ENCODE data around the gene DMBT1. TPM values are rescaled to one million over a fixed set of nuclear protein-coding genes. Genes with fewer than 3 reads are reported as not detected.
A peak's percentile ranks its signal among the peaks of the same experiment; 100 is the strongest.

The DMBT1 gene
- total RNA-seq, 1 donor from 2014 or later = 0.49 TPM

DNA sequence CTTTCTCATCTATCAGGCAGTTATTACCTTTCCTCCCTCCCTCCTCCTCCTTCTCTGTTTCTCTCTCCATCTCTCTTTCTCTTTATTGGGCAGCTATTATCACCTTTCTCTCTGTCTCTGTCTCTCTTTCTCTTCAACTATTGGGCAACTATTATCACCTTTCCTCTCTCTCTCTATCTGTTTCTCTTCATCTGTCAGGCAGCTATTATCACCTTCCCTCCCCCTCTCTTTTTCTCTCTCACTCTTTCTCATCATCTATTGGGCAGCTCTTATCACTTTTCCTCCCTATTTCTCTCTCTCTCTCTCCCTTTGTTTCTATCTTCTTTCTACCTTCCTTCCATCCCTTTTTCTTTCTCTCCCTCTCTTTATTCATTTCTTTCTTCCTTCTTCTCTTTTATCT lies 1.2 kb downstream of the DMBT1 start:
- H3K36me3 Mint-ChIP-seq (ENCODE audit: low read depth, unreplicated experiment) = no peaks in the 10 kb centered on the region
- no peak for TF ChIP-seq CTCF (IDR thresholded peaks at IDR 0.05; ENCODE audit: unreplicated experiment)
- DNase-seq (ENCODE audit: low spot score) = no peak
- peaks cover 15% of the 10 kb centered on the region for H3K4me1 Mint-ChIP-seq (ENCODE audit: unreplicated experiment)
- H3K4me3 Mint-ChIP-seq (ENCODE audit: unreplicated experiment) = no peak overlapping the region
- no peak overlapping the region for H3K27ac Mint-ChIP-seq (ENCODE audit: unreplicated experiment)
- peaks cover 5% of the 10 kb centered on the region for H3K27me3 Mint-ChIP-seq (ENCODE audit: unreplicated experiment)
- no peaks in the 10 kb centered on the region for H3K9me3 Mint-ChIP-seq (ENCODE audit: unreplicated experiment)

GRCh38 chr10:122564980-122565379 lies 4.4 kb downstream of the DMBT1 start:
- H3K36me3 Mint-ChIP-seq (ENCODE audit: low read depth, unreplicated experiment) = no peaks in the 10 kb centered on the region
- no peak for TF ChIP-seq CTCF (IDR thresholded peaks at IDR 0.05; ENCODE audit: unreplicated experiment)
- no peak overlapping the region for H3K27ac Mint-ChIP-seq (ENCODE audit: unreplicated experiment)
- DNase-seq (ENCODE audit: low spot score) = no peak
- no peaks in the 10 kb centered on the region for H3K4me1 Mint-ChIP-seq (ENCODE audit: unreplicated experiment)
- no peaks in the 10 kb centered on the region for H3K9me3 Mint-ChIP-seq (ENCODE audit: unreplicated experiment)
- H3K4me3 Mint-ChIP-seq (ENCODE audit: unreplicated experiment) = no peak overlapping the region
- H3K27me3 Mint-ChIP-seq (ENCODE audit: unreplicated experiment) = peaks cover 8% of the 10 kb centered on the region

DNA sequence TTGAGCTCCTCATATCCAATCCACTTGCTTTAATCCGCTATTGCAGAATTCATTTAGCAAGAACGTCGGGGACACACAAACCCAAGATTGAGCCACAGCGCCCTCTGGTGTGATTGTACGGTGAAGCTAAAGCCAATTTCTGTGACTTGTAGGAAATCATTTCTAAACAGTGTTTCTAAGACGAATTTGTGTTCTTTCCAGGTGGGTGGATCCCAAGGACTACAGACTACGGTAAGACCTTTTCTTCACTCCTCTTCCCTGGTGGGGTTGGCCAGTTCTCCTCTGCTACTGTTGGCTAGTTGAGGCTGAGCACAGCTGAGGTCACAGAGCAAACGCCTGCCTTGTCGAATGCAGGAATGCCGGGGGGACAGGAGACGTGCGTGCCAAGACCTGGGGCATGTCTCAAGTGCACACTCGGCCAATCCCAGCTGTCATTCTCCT lies 5.2 kb downstream of the DMBT1 start:
- TF ChIP-seq CTCF (IDR thresholded peaks at IDR 0.05; ENCODE audit: unreplicated experiment) = peak; percentile 78
- Mint-ChIP-seq H3K4me1 (ENCODE audit: unreplicated experiment) (no peaks in the 10 kb centered on the region), H3K36me3 (ENCODE audit: low read depth, unreplicated experiment) (no peaks in the 10 kb centered on the region), H3K27me3 (ENCODE audit: unreplicated experiment) (peaks cover 6% of the 10 kb centered on the region), H3K27ac (ENCODE audit: unreplicated experiment) (no peak overlapping the region), H3K4me3 (ENCODE audit: unreplicated experiment) (no peak overlapping the region), H3K9me3 (ENCODE audit: unreplicated experiment) (no peaks in the 10 kb centered on the region)
- peak; percentile 80 for DNase-seq (ENCODE audit: low spot score)

- TF ChIP-seq CTCF (IDR thresholded peaks at IDR 0.05; ENCODE audit: unreplicated experiment) = no peak
- Mint-ChIP-seq H3K27ac (ENCODE audit: unreplicated experiment) (no peak overlapping the region), H3K4me1 (ENCODE audit: unreplicated experiment) (no peaks in the 10 kb centered on the region), H3K9me3 (ENCODE audit: unreplicated experiment) (no peaks in the 10 kb centered on the region), H3K36me3 (ENCODE audit: low read depth, unreplicated experiment) (no peaks in the 10 kb centered on the region), H3K4me3 (ENCODE audit: unreplicated experiment) (no peak overlapping the region), H3K27me3 (ENCODE audit: unreplicated experiment) (peaks cover 6% of the 10 kb centered on the region)
- no peak for DNase-seq (ENCODE audit: low spot score)
Measured at GRCh38 chr10:122566632-122567031, 6.1 kb downstream of the DMBT1 start.

GRCh38 chr10:122567056-122567660 lies 6.6 kb downstream of the DMBT1 start:
- peak; percentile 53 for DNase-seq (ENCODE audit: low spot score)
- Mint-ChIP-seq H3K4me1 (ENCODE audit: unreplicated experiment) (no peaks in the 10 kb centered on the region), H3K4me3 (ENCODE audit: unreplicated experiment) (no peak overlapping the region), H3K9me3 (ENCODE audit: unreplicated experiment) (no peaks in the 10 kb centered on the region), H3K27ac (ENCODE audit: unreplicated experiment) (no peak overlapping the region), H3K36me3 (ENCODE audit: low read depth, unreplicated experiment) (no peaks in the 10 kb centered on the region), H3K27me3 (ENCODE audit: unreplicated experiment) (peaks cover 7% of the 10 kb centered on the region)
- TF ChIP-seq CTCF (IDR thresholded peaks at IDR 0.05; ENCODE audit: unreplicated experiment) = peak; percentile 74

Data from endothelial cell (in vitro differentiated cells).